ELF-1 (cell line): ENCODE measurements around the gene ANKH.
"Not testable (repeated sequence)": the region's sequence is repeated elsewhere in the genome, so short reads cannot be mapped to it uniquely, and the experiment has no call there.

Experiments
- DNase-seq: peaks from one replicate; pipeline ENCODE4 v3.0.0-alpha.2; 2016; ENCODE audit warnings: low read depth, low spot score

Gene ANKH

GRCh38 chr5:14854799-14855198 lies 16.8 kb downstream of the ANKH start:
- no peak for DNase-seq

- no peak for DNase-seq
These were observed 17.9 kb downstream of the ANKH start for GRCh38 chr5:14853685-14854084.

DNA sequence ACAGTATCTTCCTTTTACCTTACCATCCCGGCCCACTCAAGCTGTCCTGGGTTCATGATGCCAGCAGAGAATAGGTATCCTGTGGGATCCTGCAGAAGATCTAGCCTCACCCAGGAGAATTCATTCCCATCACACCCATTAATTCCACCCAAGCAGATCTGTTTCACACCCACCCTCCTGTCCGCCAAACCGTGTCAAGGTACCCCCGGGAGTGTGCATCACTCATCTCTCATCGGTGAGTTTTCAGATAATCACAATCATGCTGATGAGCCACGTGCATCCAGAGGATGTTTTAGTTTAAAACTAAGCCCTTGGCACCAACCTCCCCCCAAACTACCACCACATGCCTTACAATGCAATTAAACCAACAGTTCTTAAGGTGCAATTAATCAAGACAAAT lies 18.8 kb downstream of the ANKH start:
- no peak for DNase-seq

DNA sequence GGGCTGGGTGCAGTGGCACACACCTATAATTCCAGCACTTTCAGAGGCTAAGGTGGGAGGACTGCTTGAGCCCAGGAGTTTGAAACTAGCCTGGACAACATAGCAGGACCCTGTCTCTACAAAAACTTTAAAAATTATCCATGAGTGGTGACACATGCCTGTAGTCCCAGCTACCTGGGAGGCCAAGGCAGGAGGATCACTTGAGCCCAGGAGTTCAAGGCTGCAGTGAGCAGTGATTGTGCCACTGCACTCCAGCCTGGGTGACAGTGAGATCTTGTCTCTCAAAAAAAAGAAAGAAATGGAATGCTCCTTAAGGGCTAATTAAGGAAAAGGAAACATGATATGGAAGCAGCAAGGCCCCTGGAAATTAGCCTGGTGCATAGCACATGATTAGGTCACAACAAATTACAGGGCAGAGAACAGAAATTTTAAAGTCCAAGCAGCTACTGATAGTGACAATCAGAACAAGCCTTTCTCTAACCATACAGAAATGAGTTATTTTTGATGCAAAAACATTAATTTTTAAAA lies 19.5 kb downstream of the ANKH start:
- no peak for DNase-seq

DNA sequence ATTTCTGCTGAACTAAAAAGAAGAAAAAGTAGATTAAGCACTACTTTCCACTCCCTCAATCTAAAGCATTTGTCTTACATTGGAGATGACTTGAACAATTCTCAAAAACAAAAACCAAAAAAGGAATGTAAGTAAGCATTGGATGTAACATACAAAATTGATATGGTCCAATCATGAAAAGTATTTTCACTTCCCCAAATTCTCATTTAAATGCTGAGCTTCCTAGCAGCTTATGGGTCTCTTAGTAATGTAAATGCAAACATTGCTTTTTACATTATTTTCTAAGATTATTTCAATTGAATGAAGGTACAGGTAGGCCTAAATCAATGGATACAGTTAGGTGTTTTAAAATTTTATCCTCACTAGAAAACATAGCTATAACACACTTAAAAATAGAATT lies 20.0 kb downstream of the ANKH start:
- DNase-seq = no peak

DNA sequence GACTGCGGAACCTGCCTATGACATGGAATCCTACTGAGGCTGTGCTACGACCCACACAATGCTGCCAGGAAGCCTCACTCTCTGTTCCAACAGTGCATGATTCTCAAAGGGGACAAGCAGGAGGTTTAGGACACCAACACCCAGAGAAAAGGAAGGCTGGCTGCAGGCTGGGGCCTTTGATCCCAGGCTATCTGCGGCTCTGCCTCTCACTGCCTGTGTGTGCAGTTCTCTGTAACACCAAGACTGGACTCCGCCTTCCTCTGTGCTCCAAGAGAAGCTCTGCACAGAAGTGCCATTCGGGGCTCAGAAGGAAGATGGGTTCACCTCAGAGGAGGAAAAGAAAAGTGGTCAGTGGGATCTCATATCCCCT lies 20.5 kb downstream of the ANKH start:
- no peak for DNase-seq

GRCh38 chr5:14850419-14851049 lies 21.0 kb downstream of the ANKH start:
- DNase-seq = peak; percentile 52

DNA sequence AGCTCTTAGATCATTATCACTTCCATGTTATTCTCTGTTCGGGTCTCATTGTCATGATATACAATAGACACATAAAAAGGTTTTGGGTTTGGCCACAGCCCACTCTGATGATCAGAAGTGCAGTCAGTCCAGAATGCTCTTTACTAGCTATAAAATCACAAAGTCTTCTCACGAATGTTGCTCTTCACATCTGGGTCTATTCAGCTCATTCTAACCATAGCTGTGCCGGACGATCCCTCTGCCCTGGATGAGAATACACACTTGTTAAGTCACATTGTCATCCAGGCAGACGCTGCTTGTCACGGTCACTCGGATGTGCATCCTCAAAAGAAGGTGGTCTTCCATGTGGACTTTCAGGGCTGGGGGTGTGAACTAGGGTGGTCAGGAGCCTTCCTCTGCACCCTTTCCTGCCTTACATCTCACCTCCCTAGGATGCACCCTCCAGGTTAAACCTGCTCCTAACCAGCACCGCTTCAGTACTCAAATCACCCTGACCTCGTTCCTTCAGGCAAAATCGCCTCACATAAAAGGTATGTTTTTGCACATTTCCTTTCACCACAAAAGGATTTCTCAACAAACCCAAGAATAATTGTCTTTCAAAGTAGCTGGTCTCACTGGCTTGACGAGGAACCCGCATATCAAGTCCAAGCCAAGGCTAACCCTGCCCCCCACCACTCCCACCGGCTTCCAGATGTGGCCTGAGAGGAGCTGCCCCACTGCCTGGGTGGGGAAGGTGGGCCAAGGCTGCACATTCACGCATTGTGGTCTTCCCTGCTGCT lies 21.9 kb downstream of the ANKH start:
- peak; percentile 56 for DNase-seq

DNA sequence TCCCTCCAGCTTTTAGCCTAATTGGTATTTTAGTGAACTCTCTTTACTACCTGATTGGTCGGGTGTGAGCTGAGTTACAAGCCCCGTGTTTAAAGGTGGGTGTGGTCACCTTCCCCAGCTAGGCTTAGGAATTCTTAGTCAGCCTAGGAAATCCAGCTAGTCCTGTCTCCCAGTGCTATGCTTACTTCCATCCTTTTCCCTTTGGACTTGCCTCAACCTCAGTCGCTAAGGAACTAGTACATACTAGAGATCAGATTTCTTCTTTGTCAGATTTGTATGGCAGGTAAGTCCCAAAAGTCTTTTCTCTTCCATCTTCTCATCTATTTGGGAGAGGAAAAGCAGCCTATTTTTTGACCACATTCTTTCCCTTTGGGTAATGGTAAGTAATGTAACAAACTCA lies 22.6 kb downstream of the ANKH start:
- not testable (repeated sequence) for DNase-seq

- DNase-seq = no peak
These were observed 23.2 kb downstream of the ANKH start for GRCh38 chr5:14848385-14848784.

DNA sequence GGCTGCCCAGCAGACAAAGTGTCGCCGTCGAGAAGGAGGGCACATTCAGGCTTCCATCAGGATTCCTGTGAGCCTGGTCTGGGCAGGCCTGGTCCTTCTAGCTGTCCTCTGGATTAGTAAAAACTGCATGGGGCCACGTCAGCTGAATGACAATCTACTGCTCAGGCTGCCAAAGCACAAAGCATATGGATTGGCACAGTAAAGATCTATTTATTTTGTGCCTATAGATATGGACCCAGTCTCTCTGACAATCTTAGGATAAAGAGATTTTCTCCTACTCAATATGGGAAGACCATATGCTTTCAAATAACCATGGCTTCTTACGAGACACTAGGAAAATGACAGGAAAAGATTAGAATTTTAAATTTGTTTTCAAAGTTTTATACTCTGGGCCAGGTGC lies 24.1 kb downstream of the ANKH start:
- DNase-seq = no peak

DNA sequence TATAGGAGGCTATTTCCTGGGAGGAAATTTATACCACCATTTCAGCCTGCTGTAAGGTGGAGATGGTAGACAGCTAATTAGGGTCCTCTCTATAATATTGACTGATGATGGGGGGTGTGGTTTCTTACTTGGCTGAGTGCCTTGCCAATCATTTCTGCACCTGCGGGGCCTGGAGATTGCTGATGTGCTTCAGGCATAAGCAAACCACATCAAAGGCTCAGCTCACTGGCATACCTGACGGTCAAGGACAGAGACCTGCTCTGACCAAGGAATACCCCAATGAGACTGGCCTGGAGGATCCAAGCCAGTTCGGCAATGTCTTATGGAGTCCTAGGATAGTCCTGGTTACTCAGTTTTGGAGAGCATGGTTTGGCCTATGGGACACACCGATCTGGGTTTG lies 29.5 kb downstream of the ANKH start:
- DNase-seq = no peak

GRCh38 chr5:14840624-14841023 lies 31.0 kb downstream of the ANKH start:
- DNase-seq = no peak

DNA sequence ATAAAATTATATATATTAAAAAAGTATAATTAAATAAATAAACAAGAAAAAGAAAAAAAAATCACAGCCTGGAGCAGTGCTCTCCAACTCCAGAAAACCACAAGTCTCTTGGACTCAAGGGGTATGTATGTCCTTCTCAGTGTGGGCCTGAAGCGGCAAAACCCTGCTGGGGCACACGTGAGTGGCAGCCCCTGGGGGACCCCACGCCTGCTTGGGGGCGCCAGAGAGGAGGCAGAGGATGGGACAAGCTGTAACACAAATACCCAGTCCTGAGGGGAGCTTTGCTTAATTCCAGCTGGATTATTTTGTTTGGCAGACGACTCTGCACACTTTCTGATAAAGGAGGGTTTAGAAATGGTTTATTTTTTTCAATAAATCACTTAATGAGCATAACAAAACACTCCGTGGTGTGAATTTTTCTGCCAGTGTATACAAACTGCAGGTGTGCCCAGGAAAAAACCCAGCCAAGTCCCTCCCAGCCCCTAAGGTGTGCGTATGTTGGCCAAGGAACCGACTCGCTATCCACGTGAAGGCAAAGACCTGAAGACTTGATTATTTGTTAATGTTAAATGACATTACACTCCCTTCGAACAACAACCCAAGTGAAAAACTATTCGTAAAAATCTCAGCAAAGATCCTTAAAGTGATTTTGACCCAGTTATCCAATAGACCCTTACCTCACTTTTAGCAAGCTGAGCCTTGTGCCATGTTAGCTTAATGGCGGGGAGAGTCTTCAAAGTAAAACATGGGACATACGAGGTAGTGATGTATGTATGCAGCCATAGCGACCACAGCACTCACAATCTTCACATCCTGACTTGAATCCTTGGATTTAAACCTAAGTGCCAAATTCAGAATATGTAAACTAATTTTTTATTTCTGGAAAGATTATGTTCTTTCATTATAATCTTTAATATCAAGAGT lies 32.9 kb downstream of the ANKH start:
- no peak for DNase-seq

DNA sequence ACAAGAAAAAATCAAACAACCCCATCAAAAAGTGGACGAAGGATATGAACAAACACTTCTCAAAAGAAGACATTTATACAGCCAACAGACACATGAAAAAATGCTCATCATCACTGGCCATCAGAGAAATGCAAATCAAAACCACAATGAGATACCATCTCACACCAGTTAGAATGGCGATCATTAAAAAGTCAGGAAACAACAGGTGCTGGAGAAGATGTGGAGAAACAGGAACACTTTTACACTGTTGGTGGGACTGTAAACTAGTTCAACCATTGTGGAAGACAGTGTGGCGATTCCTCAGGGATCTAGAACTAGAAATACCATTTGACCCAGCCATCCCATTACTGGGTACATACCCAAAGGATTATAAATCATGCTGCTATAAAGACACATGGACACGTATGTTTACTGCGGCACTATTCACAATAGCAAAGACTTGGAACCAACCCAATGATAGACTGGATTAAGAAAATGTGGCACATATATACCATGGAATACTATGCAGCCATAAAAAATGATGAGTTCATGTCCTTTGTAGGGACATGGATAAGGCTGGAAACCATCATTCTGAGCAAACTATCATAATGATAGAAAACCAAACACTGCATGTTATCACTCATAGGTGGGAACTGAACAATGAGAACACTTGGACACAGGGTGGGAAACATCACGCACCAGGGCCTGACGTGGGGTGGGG lies 34.0 kb downstream of the ANKH start:
- DNase-seq = not testable (repeated sequence)

DNA sequence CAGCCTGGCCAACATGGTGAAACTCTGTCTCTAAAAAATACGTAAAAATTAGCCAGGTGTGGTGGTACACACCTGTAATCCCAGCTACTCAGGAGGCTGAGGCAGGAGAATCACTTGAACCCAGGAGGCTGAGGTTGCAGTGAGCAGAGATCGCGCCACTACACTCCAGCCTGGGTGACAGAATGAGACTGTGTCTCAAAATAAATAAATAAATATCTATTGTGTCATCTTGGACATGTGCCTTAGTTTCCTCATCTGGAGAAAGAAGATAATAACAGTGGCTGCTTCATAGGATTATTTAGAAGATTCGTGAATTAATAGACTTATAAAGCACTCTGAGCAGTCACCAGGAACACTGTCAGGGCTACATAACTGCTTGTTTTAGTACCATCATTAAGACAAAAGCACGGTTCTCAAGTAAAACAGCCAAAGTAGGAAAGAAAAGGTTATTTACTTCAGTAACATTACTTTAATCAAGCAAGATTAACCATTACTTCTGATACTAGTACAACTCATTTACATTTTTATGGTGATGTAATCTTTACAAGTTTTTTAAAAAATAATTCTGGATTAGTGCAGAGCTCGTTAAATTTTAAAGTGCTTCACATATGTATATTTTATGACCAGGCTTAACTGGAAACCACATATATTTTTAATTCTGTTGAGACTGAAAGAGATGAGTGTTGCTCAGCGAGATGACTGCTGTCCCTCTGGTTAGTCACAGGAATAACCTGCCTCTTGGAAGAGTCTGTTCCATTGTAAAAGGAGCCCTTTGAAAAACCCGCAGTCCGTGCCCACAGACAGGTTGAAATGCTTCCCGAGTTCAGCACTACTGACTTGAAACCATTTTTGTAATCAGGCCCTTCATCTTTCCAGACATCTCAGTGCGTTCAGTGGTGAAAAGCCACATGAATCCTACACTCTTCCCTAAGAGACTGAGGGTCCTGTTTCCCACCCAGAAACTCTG lies 36.7 kb downstream of the ANKH start:
- no peak for DNase-seq

DNA sequence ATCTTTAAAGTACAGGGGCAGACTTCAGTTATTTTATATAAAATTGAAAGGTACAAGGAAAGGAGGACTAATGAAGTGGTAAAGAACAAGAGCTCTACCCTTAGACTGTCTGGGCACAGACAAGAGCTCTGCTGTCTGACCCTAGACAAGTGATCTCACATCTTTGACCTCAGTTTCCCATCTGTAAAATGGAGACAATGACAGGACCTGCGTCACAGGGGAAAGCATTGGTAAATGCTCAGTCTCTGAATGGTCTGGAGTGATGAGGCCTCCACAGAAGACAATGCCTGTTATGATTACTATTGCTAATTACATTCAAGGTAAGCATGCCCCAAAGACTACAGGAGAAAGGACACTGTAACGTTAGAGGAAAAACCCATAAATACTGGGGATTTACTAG lies 37.5 kb downstream of the ANKH start:
- DNase-seq = no peak

DNA sequence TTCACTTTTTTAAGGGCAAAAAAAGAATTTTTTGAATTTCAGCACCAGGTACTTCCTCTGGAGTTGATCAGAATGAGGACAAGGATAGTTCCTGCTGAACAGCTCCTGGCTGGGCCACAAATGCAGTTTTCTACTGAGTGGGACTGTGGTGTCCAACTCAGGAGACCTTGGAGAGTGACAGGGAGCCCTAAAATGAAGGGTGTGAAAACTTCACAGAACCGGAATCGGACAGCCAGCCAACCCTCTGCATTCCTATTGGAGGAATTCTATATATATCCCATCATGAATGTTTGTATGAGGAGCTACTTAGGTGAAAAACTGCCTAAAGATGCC lies 40.6 kb downstream of the ANKH start:
- DNase-seq = no peak

DNA sequence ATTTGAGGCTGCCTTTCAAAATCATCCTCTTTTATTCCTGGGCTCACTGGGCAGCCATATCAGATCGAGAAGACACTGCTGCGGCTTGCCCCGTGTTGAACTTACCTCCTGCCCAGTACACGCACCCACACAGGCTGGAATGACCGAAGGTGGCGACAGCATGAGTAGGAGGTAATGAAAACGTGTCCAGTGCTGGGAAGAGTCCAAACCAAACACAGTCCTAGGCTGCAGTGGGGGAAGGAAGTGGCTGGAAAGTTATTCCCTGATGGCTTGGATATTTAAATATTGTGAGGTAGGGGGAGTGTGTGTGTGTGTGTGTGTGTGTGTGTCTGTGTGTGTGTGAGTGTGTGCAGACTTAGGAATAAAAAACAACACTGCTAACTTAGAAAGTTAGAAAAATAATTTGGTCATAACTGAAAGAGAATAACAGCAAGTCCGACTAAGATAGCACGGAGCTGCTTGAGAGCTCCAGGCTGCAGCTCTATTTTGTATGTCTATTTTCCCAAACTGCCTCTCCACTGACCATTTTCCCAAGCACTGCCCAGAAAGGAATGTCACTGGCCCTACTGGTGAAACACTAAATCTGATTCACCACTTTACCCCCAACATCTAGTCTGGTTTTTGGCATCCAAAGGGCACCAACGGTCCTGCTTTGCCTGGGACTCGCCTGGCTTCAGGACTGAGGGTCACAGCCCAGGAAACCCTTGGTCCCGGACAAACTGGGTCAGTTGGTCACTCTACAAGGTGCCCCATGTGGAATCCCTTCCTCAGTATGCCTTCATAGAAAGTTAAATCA lies 41.2 kb downstream of the ANKH start:
- no peak for DNase-seq

GRCh38 chr5:14829396-14829795 lies 42.2 kb downstream of the ANKH start:
- DNase-seq = no peak
